Liver (tissue), 9 donors: Measurements from ENCODE around the gene SUCLA2. TPM values are rescaled to one million over a fixed set of nuclear protein-coding genes. Genes with fewer than 3 reads are reported as not detected.

Experiments
- DNase-seq: peaks from one replicate; pipeline ENCODE4 v3.0.0-alpha.2; 2017; ENCODE audit warnings: low spot score
- H3K27ac ChIP-seq, 2 donors: one replicate each; pipeline ENCODE4 v1.7.0; 2013; ENCODE audit warnings: inconsistent platforms in 2 of 2, low read length in 2 of 2, control low read depth in 1 of 2, low read depth in 1 of 2, mild to moderate bottlenecking in 1 of 2
- H3K27me3 ChIP-seq, 4 donors: one replicate each; pipeline versions ENCODE4 v1.6.1 to v1.7.0; 2013; ENCODE audit warnings: low read length in 3 of 4, inconsistent platforms in 1 of 4, mild to moderate bottlenecking in 1 of 4, moderate library complexity in 1 of 4; ENCODE audit not compliant: control insufficient read depth in 4 of 4, insufficient read depth in 4 of 4
- H3K36me3 ChIP-seq, 4 donors: one replicate each; pipeline versions ENCODE4 v1.6.1 to v1.7.0; 2013; ENCODE audit warnings: low read length in 3 of 4, mild to moderate bottlenecking in 3 of 4, low read depth in 1 of 4, moderate library complexity in 1 of 4; ENCODE audit not compliant: control insufficient read depth in 4 of 4, insufficient read depth in 3 of 4
- H3K4me1 ChIP-seq, 4 donors: one replicate each; pipeline versions ENCODE4 v1.6.1 to v1.7.0; 2013; ENCODE audit warnings: low read length in 3 of 4, mild to moderate bottlenecking in 3 of 4, moderate library complexity in 1 of 4; ENCODE audit not compliant: control insufficient read depth in 4 of 4, insufficient read depth in 4 of 4
- H3K4me3 ChIP-seq, 3 donors: one replicate each; pipeline versions ENCODE4 v1.6.1 to v1.7.0; 2013; ENCODE audit warnings: low read length in 3 of 3, control low read depth in 1 of 3, low read depth in 1 of 3, mild to moderate bottlenecking in 1 of 3
- H3K9ac ChIP-seq, 2 donors: one replicate each; pipeline ENCODE4 v1.7.0; 2013; ENCODE audit warnings: low read length in 2 of 2, mild to moderate bottlenecking in 2 of 2, moderate library complexity in 2 of 2, control low read depth in 1 of 2, low read depth in 1 of 2
- H3K9me3 ChIP-seq, 4 donors: one replicate each; pipeline versions ENCODE4 v1.6.1 to v1.7.0; 2013; ENCODE audit warnings: low read length in 3 of 4; ENCODE audit not compliant: control insufficient read depth in 4 of 4
- CTCF ChIP-seq: fragments of 150-350 bp; IDR thresholded peaks from 2 replicates; pipeline ENCODE4 v1.5.1; 2017; ENCODE audit warnings: improper control_type of control experiment, low read depth, low read length; ENCODE audit not compliant: missing input control
- FOXA1 ChIP-seq: IDR thresholded peaks from 2 replicates; pipeline ENCODE4 v1.6.1; 2016; ENCODE audit warnings: antibody characterized with exemption
- FOXA2 ChIP-seq: IDR thresholded peaks from 2 replicates; pipeline ENCODE4 v1.6.1; 2016; ENCODE audit warnings: antibody characterized with exemption
- GABPA ChIP-seq, 2 donors: IDR thresholded peaks in 1 of 2; conservative IDR thresholded peaks in 1 of 2; 2 replicates each; pipeline ENCODE4 v1.6.1; 2016; ENCODE audit warnings: antibody characterized with exemption in 2 of 2, mild to moderate bottlenecking in 1 of 2, moderate library complexity in 1 of 2
- JUND ChIP-seq, 2 donors: IDR thresholded peaks; 2 replicates each; pipeline ENCODE4 v1.6.1; 2016; ENCODE audit warnings: antibody characterized with exemption in 2 of 2
- MAX ChIP-seq: IDR thresholded peaks from 2 replicates; pipeline ENCODE4 v1.6.1; 2016; ENCODE audit warnings: antibody characterized with exemption
- NR2F2 ChIP-seq: IDR thresholded peaks from 2 replicates; pipeline ENCODE4 v1.6.1; 2016; ENCODE audit warnings: antibody characterized with exemption
- REST ChIP-seq: IDR thresholded peaks from 2 replicates; pipeline ENCODE4 v1.6.1; 2016; ENCODE audit warnings: antibody characterized with exemption, mild to moderate bottlenecking
- RXRA ChIP-seq, 2 donors: IDR thresholded peaks; 2 replicates each; pipeline ENCODE4 v1.6.1; 2017 to 2018; ENCODE audit warnings: antibody characterized with exemption in 2 of 2, mild to moderate bottlenecking in 1 of 2
- SP1 ChIP-seq: IDR thresholded peaks from 2 replicates; pipeline ENCODE4 v1.6.1; 2018; ENCODE audit warnings: antibody characterized with exemption, mild to moderate bottlenecking
- TAF1 ChIP-seq: conservative IDR thresholded peaks from 2 replicates; pipeline ENCODE4 v1.6.1; 2016; ENCODE audit warnings: antibody characterized with exemption, mild to moderate bottlenecking
- YY1 ChIP-seq: IDR thresholded peaks from 2 replicates; pipeline ENCODE4 v1.6.1; 2016; ENCODE audit warnings: antibody characterized with exemption, mild to moderate bottlenecking
- WGBS: extraction: QIAGEN DNeasy Blood & Tissue Kit; methylation state at CpG from one replicate; pipeline ENCODE4 v1.1.7; 2013; 5-methylcytosine and 5-hydroxymethylcytosine counted together
- polyA plus RNA-seq, 2 donors: library from polyadenylated mRNA; stranded (reverse) in 1 of 2; unstranded in 1 of 2; fragments of 200-250 nt in 1 of 2; fragments of >200 nt in 1 of 2; fragmentation: Nextera tagmentation in 1 of 2; extraction: Ambion mirVana in 1 of 2; gene quantifications; one replicate each; pipeline versions ENCODE4 v1.2.1 to v1.2.3, GENCODE V29; 2013 to 2015
- total RNA-seq, 2 donors: library from RNA; depleted of rRNA; stranded (reverse); fragments of >200 nt; gene quantifications; one replicate each; pipeline ENCODE4 v1.2.3, GENCODE V29; 2014
- donor health status: healthy.
- donor health status: healthy.
- donor health status: healthy.
- donor health status: healthy.
- donor health status: healthy.

The SUCLA2 gene
- total and polyA plus RNA-seq, 4 donors: 22.0 to 27.1 (median 26.0) TPM

GRCh38 chr13:47997384-47997783 lies 3.7 kb downstream of the SUCLA2 start:
- H3K36me3 ChIP-seq: peaks cover 0 to 6% (median 2%) of the 10 kb centered on the region in 4 donors
- no peaks in the 10 kb centered on the region for H3K27me3 ChIP-seq
- no peak for TF ChIP-seq CTCF
- TF ChIP-seq REST: no peak
- no peak for TF ChIP-seq SP1
- no peak for TF ChIP-seq GABPA (IDR thresholded peaks at IDR 0.05 in 1 of 2, conservative IDR thresholded peaks at IDR 0.05 in 1 of 2)
- TF ChIP-seq NR2F2: no peak
- TF ChIP-seq YY1: no peak
- no peak for TF ChIP-seq FOXA1
- TF ChIP-seq RXRA (IDR thresholded peaks at IDR 0.05): no peak
- no peak for DNase-seq
- 96% methylated on average over 2 of the region's 2 CpGs for WGBS
- no peak overlapping the region for H3K4me3 ChIP-seq
- no peak overlapping the region for H3K9ac ChIP-seq
- peaks cover 5 to 22% (median 15%) of the 10 kb centered on the region in 4 donors for H3K4me1 ChIP-seq
- H3K9me3 ChIP-seq: no peaks in the 10 kb centered on the region
- no peak overlapping the region for H3K27ac ChIP-seq

GRCh38 chr13:47991859-47992258 lies 9.2 kb downstream of the SUCLA2 start:
- Histone ChIP-seq H3K27ac (no peak overlapping the region), H3K36me3 (peaks cover 0 to 9% (median 4%) of the 10 kb centered on the region in 4 donors), H3K27me3 (no peaks in the 10 kb centered on the region), H3K4me1 (peaks cover 5 to 25% (median 15%) of the 10 kb centered on the region in 4 donors), H3K4me3 (no peak overlapping the region), H3K9ac (no peak overlapping the region), H3K9me3 (no peaks in the 10 kb centered on the region)
- WGBS: 51% methylated on average over 4 of the region's 4 CpGs
- no peak for TF ChIP-seq FOXA2
- no peak for TF ChIP-seq TAF1
- TF ChIP-seq YY1: no peak
- TF ChIP-seq JUND (IDR thresholded peaks at IDR 0.05): no peak
- TF ChIP-seq CTCF: no peak
- TF ChIP-seq NR2F2: no peak
- no peak for TF ChIP-seq MAX
- TF ChIP-seq REST: peak; percentile 15
- no peak for DNase-seq
